AG09309 (cell line): ENCODE data around the gene ITGB3.

Source experiments
- DNase-seq: peaks from one replicate; pipeline ENCODE4 v3.0.0-alpha.2; 2010; ENCODE audit warnings: low read depth
- H3K4me3 ChIP-seq: 2 replicates; pipeline ENCODE4 v1.5.1; 2011; ENCODE audit warnings: mild to moderate bottlenecking, low read depth, low read length, moderate library complexity; ENCODE audit not compliant: control insufficient read depth
- CTCF ChIP-seq: IDR thresholded peaks from 2 replicates; pipeline ENCODE4 v1.5.1; 2011; ENCODE audit warnings: mild to moderate bottlenecking, low read depth, low read length, inconsistent platforms; ENCODE audit not compliant: insufficient read depth, control insufficient read depth; ENCODE audit errors: missing control alignments

The ITGB3 gene

GRCh38 chr17:47253541-47254402 lies at the start of gene ITGB3:
TSS of gene ITGB3 (plus strand) at chr17:47253827. CDS start at chr17:47253862, 35 bp downstream.
- no peak for DNase-seq
- H3K4me3 ChIP-seq, result peak within 1 kb of the TSS; percentile 50
- TF ChIP-seq CTCF, result peak; percentile 34

- TF ChIP-seq CTCF, result no peak
- no peak for DNase-seq
- no peak overlapping the region for H3K4me3 ChIP-seq
Observed at GRCh38 chr17:47203984-47204721, 49.5 kb upstream of the ITGB3 start.

GRCh38 chr17:47204722-47205418 lies 48.8 kb upstream of the ITGB3 start:
- TF ChIP-seq CTCF, result no peak
- DNase-seq, result no peak
- H3K4me3 ChIP-seq, result no peak overlapping the region

GRCh38 chr17:47205419-47205963 lies 48.1 kb upstream of the ITGB3 start:
- DNase-seq, result no peak
- no peak for TF ChIP-seq CTCF
- H3K4me3 ChIP-seq, result no peak overlapping the region

GRCh38 chr17:47207143-47208067 lies 46.2 kb upstream of the ITGB3 start:
- no peak overlapping the region for H3K4me3 ChIP-seq
- TF ChIP-seq CTCF, result no peak
- no peak for DNase-seq
